Ishikawa (cell line): ENCODE data around the gene MTHFD1.

Source experiments
- CREB1 ChIP-seq: IDR thresholded peaks from 2 replicates; pipeline ENCODE4 v1.6.1; 2012; ENCODE audit warnings: low read depth
- EGR1 ChIP-seq: IDR thresholded peaks from 2 replicates; pipeline ENCODE4 v1.6.1; 2012
- EP300 ChIP-seq: IDR thresholded peaks from 2 replicates; pipeline ENCODE4 v1.6.1; 2012; ENCODE audit warnings: borderline replicate concordance
- MAX ChIP-seq: IDR thresholded peaks from 2 replicates; pipeline ENCODE4 v1.6.1; 2012
- RAD21 ChIP-seq: IDR thresholded peaks from 2 replicates; pipeline ENCODE4 v1.6.1; 2012; ENCODE audit warnings: low read depth
- TAF1 ChIP-seq: IDR thresholded peaks from 2 replicates; pipeline ENCODE4 v1.6.1; 2012; ENCODE audit warnings: low read depth, mild to moderate bottlenecking
- TEAD4 ChIP-seq: IDR thresholded peaks from 2 replicates; pipeline ENCODE4 v1.6.1; 2012
- TF ChIP-seq, protein P1 (sequence below): IDR thresholded peaks from 2 replicates; pipeline ENCODE4 v1.6.1; 2012; ENCODE audit warnings: low read depth, mild to moderate bottlenecking

- TF ChIP-seq EGR1 = no peak
- no peak for TF ChIP-seq RAD21
- TF ChIP-seq EP300 = no peak
- TF ChIP-seq CREB1 = no peak
- no peak for TF ChIP-seq MAX
- no peak for TF ChIP-seq TEAD4
- no peak for TF ChIP-seq TAF1
- TF ChIP-seq, protein P1, sequence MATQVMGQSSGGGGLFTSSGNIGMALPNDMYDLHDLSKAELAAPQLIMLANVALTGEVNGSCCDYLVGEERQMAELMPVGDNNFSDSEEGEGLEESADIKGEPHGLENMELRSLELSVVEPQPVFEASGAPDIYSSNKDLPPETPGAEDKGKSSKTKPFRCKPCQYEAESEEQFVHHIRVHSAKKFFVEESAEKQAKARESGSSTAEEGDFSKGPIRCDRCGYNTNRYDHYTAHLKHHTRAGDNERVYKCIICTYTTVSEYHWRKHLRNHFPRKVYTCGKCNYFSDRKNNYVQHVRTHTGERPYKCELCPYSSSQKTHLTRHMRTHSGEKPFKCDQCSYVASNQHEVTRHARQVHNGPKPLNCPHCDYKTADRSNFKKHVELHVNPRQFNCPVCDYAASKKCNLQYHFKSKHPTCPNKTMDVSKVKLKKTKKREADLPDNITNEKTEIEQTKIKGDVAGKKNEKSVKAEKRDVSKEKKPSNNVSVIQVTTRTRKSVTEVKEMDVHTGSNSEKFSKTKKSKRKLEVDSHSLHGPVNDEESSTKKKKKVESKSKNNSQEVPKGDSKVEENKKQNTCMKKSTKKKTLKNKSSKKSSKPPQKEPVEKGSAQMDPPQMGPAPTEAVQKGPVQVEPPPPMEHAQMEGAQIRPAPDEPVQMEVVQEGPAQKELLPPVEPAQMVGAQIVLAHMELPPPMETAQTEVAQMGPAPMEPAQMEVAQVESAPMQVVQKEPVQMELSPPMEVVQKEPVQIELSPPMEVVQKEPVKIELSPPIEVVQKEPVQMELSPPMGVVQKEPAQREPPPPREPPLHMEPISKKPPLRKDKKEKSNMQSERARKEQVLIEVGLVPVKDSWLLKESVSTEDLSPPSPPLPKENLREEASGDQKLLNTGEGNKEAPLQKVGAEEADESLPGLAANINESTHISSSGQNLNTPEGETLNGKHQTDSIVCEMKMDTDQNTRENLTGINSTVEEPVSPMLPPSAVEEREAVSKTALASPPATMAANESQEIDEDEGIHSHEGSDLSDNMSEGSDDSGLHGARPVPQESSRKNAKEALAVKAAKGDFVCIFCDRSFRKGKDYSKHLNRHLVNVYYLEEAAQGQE = peak; percentile 51; the same call in 1 of the 2 replicates
These were observed 54.3 kb downstream of the MTHFD1 start for GRCh38 chr14:64442300-64442988.
